Liver (tissue), 9 donors: ENCODE data around the gene TRIM65. TPM values are rescaled to one million over a fixed set of nuclear protein-coding genes. Genes with fewer than 3 reads are reported as not detected.

Source experiments
- DNase-seq: peaks from one replicate; pipeline ENCODE4 v3.0.0-alpha.2; 2017; ENCODE audit warnings: low spot score
- H3K27ac ChIP-seq, 2 donors: one replicate each; pipeline ENCODE4 v1.7.0; 2013; ENCODE audit warnings: inconsistent platforms in 2 of 2, low read length in 2 of 2, control low read depth in 1 of 2, low read depth in 1 of 2, mild to moderate bottlenecking in 1 of 2
- H3K27me3 ChIP-seq, 4 donors: one replicate each; pipeline versions ENCODE4 v1.6.1 to v1.7.0; 2013; ENCODE audit warnings: low read length in 3 of 4, inconsistent platforms in 1 of 4, mild to moderate bottlenecking in 1 of 4, moderate library complexity in 1 of 4; ENCODE audit not compliant: control insufficient read depth in 4 of 4, insufficient read depth in 4 of 4
- H3K36me3 ChIP-seq, 4 donors: one replicate each; pipeline versions ENCODE4 v1.6.1 to v1.7.0; 2013; ENCODE audit warnings: low read length in 3 of 4, mild to moderate bottlenecking in 3 of 4, low read depth in 1 of 4, moderate library complexity in 1 of 4; ENCODE audit not compliant: control insufficient read depth in 4 of 4, insufficient read depth in 3 of 4
- H3K4me1 ChIP-seq, 4 donors: one replicate each; pipeline versions ENCODE4 v1.6.1 to v1.7.0; 2013; ENCODE audit warnings: low read length in 3 of 4, mild to moderate bottlenecking in 3 of 4, moderate library complexity in 1 of 4; ENCODE audit not compliant: control insufficient read depth in 4 of 4, insufficient read depth in 4 of 4
- H3K4me3 ChIP-seq, 3 donors: one replicate each; pipeline versions ENCODE4 v1.6.1 to v1.7.0; 2013; ENCODE audit warnings: low read length in 3 of 3, control low read depth in 1 of 3, low read depth in 1 of 3, mild to moderate bottlenecking in 1 of 3
- H3K9ac ChIP-seq, 2 donors: one replicate each; pipeline ENCODE4 v1.7.0; 2013; ENCODE audit warnings: low read length in 2 of 2, mild to moderate bottlenecking in 2 of 2, moderate library complexity in 2 of 2, control low read depth in 1 of 2, low read depth in 1 of 2
- H3K9me3 ChIP-seq, 4 donors: one replicate each; pipeline versions ENCODE4 v1.6.1 to v1.7.0; 2013; ENCODE audit warnings: low read length in 3 of 4; ENCODE audit not compliant: control insufficient read depth in 4 of 4
- EGR1 ChIP-seq, 2 donors: IDR thresholded peaks; 2 replicates each; pipeline ENCODE4 v1.6.1; 2016 to 2018; ENCODE audit warnings: antibody characterized with exemption in 2 of 2, low read depth in 2 of 2
- FOXA1 ChIP-seq: IDR thresholded peaks from 2 replicates; pipeline ENCODE4 v1.6.1; 2016; ENCODE audit warnings: antibody characterized with exemption
- FOXA2 ChIP-seq: IDR thresholded peaks from 2 replicates; pipeline ENCODE4 v1.6.1; 2016; ENCODE audit warnings: antibody characterized with exemption
- GABPA ChIP-seq, 2 donors: IDR thresholded peaks in 1 of 2; conservative IDR thresholded peaks in 1 of 2; 2 replicates each; pipeline ENCODE4 v1.6.1; 2016; ENCODE audit warnings: antibody characterized with exemption in 2 of 2, mild to moderate bottlenecking in 1 of 2, moderate library complexity in 1 of 2
- HNF4A ChIP-seq, 2 donors: conservative IDR thresholded peaks; 2 replicates each; pipeline ENCODE4 v1.6.1; 2016; ENCODE audit warnings: antibody characterized with exemption in 2 of 2, mild to moderate bottlenecking in 2 of 2
- HNF4G ChIP-seq: IDR thresholded peaks from 2 replicates; pipeline ENCODE4 v1.6.1; 2016; ENCODE audit warnings: antibody characterized with exemption
- JUND ChIP-seq, 2 donors: IDR thresholded peaks; 2 replicates each; pipeline ENCODE4 v1.6.1; 2016; ENCODE audit warnings: antibody characterized with exemption in 2 of 2
- NR2F2 ChIP-seq: IDR thresholded peaks from 2 replicates; pipeline ENCODE4 v1.6.1; 2016; ENCODE audit warnings: antibody characterized with exemption
- RAD21 ChIP-seq, 2 donors: IDR thresholded peaks; 2 replicates each; pipeline ENCODE4 v1.6.1; 2016; ENCODE audit warnings: antibody characterized with exemption in 2 of 2, mild to moderate bottlenecking in 2 of 2
- RXRA ChIP-seq, 2 donors: IDR thresholded peaks; 2 replicates each; pipeline ENCODE4 v1.6.1; 2017 to 2018; ENCODE audit warnings: antibody characterized with exemption in 2 of 2, mild to moderate bottlenecking in 1 of 2
- SP1 ChIP-seq: IDR thresholded peaks from 2 replicates; pipeline ENCODE4 v1.6.1; 2018; ENCODE audit warnings: antibody characterized with exemption, mild to moderate bottlenecking
- TAF1 ChIP-seq: conservative IDR thresholded peaks from 2 replicates; pipeline ENCODE4 v1.6.1; 2016; ENCODE audit warnings: antibody characterized with exemption, mild to moderate bottlenecking
- YY1 ChIP-seq: IDR thresholded peaks from 2 replicates; pipeline ENCODE4 v1.6.1; 2016; ENCODE audit warnings: antibody characterized with exemption, mild to moderate bottlenecking
- WGBS: extraction: QIAGEN DNeasy Blood & Tissue Kit; methylation state at CpG from one replicate; pipeline ENCODE4 v1.1.7; 2013; 5-methylcytosine and 5-hydroxymethylcytosine counted together
- polyA plus RNA-seq, 2 donors: library from polyadenylated mRNA; stranded (reverse) in 1 of 2; unstranded in 1 of 2; fragments of 200-250 nt in 1 of 2; fragments of >200 nt in 1 of 2; fragmentation: Nextera tagmentation in 1 of 2; extraction: Ambion mirVana in 1 of 2; gene quantifications; one replicate each; pipeline versions ENCODE4 v1.2.1 to v1.2.3, GENCODE V29; 2013 to 2015
- total RNA-seq, 2 donors: library from RNA; depleted of rRNA; stranded (reverse); fragments of >200 nt; gene quantifications; one replicate each; pipeline ENCODE4 v1.2.3, GENCODE V29; 2014
- TF ChIP-seq, protein P1 (sequence below): IDR thresholded peaks from 2 replicates; pipeline ENCODE4 v1.6.1; 2016; ENCODE audit warnings: antibody characterized with exemption
- TF ChIP-seq, protein P2 (sequence below): IDR thresholded peaks from 2 replicates; pipeline ENCODE4 v1.6.1; 2016; ENCODE audit warnings: antibody characterized with exemption
- TF ChIP-seq, protein P3 (sequence below): IDR thresholded peaks from 2 replicates; pipeline ENCODE4 v1.6.1; 2016; ENCODE audit warnings: antibody characterized with exemption
- TF ChIP-seq, protein P4 (sequence below): IDR thresholded peaks from 2 replicates; pipeline ENCODE4 v1.6.1; 2016; ENCODE audit warnings: antibody characterized with exemption, mild to moderate bottlenecking
- TF ChIP-seq, protein P5 (sequence below): fragments of 150-350 bp; IDR thresholded peaks from 2 replicates; pipeline ENCODE4 v1.5.1; 2017; ENCODE audit warnings: improper control_type of control experiment, low read depth, low read length; ENCODE audit not compliant: missing input control
- donor health status: healthy.
- donor health status: healthy.
- donor health status: healthy.
- donor health status: healthy.
- donor health status: healthy.

Gene TRIM65
- total and polyA plus RNA-seq, 4 donors, result 1.5 to 8.6 (median 6.5) TPM

DNA sequence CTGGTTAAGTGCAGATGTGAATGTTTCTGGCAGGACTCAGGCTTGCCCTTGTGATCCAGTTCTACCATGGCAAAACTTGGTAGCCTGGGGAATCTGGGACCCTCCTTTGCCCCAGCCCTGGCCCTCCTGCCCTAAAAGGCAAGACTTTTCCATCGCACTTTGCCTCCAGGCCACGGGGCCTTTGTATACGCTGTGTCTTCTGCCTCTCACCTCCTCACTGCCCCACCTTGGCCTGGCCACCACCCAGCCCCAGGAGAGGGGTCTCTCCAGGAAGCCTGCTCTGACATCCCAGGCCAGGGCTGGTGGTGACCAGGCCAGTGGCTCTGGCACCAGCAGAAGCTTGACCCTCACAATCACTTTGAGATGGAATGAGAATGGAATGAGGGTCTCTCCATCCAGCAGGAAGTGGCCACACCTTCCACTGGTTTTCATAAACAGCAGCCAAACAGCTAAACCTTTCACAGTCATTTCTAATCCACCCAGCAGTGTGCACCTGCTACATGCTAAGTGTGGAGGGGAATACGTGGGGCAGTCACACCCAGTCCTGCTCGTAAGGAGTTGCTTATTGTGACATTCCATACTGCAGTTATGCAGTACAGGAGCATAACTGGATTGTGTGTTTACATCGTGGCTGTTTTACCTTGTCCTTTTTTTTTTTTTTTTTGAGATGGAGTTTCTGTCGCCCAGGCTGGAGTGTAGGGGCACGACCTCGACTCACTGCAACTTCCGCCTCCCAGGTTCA lies 9.6 kb upstream of the TRIM65 start:
- TF ChIP-seq FOXA1, result no peak
- no peak for TF ChIP-seq TAF1
- TF ChIP-seq JUND (IDR thresholded peaks at IDR 0.05), result no peak
- TF ChIP-seq, protein P1, sequence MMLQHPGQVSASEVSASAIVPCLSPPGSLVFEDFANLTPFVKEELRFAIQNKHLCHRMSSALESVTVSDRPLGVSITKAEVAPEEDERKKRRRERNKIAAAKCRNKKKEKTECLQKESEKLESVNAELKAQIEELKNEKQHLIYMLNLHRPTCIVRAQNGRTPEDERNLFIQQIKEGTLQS, result no peak
- no peak for TF ChIP-seq HNF4A (conservative IDR thresholded peaks at IDR 0.05)
- TF ChIP-seq GABPA (IDR thresholded peaks at IDR 0.05 in 1 of 2, conservative IDR thresholded peaks at IDR 0.05 in 1 of 2), result no peak
- TF ChIP-seq, protein P2, sequence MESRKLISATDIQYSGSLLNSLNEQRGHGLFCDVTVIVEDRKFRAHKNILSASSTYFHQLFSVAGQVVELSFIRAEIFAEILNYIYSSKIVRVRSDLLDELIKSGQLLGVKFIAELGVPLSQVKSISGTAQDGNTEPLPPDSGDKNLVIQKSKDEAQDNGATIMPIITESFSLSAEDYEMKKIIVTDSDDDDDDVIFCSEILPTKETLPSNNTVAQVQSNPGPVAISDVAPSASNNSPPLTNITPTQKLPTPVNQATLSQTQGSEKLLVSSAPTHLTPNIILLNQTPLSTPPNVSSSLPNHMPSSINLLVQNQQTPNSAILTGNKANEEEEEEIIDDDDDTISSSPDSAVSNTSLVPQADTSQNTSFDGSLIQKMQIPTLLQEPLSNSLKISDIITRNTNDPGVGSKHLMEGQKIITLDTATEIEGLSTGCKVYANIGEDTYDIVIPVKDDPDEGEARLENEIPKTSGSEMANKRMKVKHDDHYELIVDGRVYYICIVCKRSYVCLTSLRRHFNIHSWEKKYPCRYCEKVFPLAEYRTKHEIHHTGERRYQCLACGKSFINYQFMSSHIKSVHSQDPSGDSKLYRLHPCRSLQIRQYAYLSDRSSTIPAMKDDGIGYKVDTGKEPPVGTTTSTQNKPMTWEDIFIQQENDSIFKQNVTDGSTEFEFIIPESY, result no peak
- Histone ChIP-seq H3K36me3 (peaks cover under 1 to 7% (median 3%) of the 10 kb centered on the region in 4 donors), H3K9me3 (no peaks in the 10 kb centered on the region), H3K27me3 (no peaks in the 10 kb centered on the region), H3K4me1 (peaks cover 5 to 21% (median 10%) of the 10 kb centered on the region in 4 donors), H3K4me3 (no peak overlapping the region), H3K9ac (no peak overlapping the region), H3K27ac (no peak overlapping the region)
- 91% methylated on average over 10 of the region's 10 CpGs for WGBS
- DNase-seq, result no peak

DNA sequence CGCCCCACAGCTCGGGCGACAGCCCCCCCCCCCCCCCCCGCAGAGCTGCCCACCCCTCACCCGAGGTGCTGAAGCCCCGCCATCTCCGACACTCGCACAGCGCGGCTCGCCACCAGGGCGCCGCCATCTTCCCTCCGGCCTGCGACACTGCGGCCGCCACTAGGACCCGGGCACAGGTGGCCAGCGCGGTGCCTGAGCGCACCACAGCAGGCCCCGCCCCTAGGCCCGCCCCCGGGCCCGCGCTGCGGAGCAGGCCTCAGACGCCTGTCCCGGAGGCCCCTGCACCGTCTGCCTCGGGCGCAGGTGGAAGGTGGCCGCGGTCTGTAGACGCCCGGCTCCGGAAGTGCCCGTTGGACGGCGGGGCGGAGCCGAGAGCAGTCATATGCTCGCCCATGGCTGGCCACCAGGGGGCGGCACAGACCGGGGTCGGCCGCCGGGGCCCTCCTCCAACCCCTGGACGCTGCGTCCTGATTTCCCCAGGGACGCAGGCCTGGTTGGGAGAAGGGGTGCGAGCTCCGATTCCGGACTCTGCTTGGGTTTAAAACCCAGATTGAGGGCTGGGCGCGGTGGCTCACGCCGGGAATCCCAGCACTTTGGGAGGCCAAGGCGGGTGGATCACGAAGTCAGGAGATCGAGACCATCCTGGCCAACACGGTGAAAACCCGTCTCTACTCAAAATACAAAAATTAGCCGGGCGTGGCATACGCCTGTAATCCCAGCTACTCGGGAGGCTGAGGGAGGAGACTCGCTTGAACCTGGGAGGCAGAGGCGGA lies 8.2 kb upstream of the TRIM65 start, which contains the start of gene MRPL38:
Gene MRPL38, minus strand, starts transcription at position 136 of the 773 bp plus-strand sequence. Its CDS starts 9 bp downstream, at position 127.
- WGBS, result 2% methylated on average over 69 of the region's 69 CpGs
- TF ChIP-seq TAF1 (peak; percentile 23), NR2F2 (no peak), FOXA1 (no peak), HNF4G (no peak), JUND (IDR thresholded peaks at IDR 0.05) (peak in 1 of 2 donors; percentile 26), SP1 (peak; percentile 64), RAD21 (IDR thresholded peaks at IDR 0.05) (peak; percentile 97 to 99), GABPA (IDR thresholded peaks at IDR 0.05 in 1 of 2, conservative IDR thresholded peaks at IDR 0.05 in 1 of 2) (peak in 1 of 2 donors; percentile 82), HNF4A (conservative IDR thresholded peaks at IDR 0.05) (no peak), YY1 (peak; percentile 93), RXRA (IDR thresholded peaks at IDR 0.05) (peak; percentile 51 to 58), FOXA2 (no peak), EGR1 (IDR thresholded peaks at IDR 0.05; ENCODE audit: low read depth in 2 of 2) (peak in 1 of 2 donors; percentile 67)
- TF ChIP-seq, protein P3, sequence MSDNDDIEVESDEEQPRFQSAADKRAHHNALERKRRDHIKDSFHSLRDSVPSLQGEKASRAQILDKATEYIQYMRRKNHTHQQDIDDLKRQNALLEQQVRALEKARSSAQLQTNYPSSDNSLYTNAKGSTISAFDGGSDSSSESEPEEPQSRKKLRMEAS, result no peak
- TF ChIP-seq, protein P4, sequence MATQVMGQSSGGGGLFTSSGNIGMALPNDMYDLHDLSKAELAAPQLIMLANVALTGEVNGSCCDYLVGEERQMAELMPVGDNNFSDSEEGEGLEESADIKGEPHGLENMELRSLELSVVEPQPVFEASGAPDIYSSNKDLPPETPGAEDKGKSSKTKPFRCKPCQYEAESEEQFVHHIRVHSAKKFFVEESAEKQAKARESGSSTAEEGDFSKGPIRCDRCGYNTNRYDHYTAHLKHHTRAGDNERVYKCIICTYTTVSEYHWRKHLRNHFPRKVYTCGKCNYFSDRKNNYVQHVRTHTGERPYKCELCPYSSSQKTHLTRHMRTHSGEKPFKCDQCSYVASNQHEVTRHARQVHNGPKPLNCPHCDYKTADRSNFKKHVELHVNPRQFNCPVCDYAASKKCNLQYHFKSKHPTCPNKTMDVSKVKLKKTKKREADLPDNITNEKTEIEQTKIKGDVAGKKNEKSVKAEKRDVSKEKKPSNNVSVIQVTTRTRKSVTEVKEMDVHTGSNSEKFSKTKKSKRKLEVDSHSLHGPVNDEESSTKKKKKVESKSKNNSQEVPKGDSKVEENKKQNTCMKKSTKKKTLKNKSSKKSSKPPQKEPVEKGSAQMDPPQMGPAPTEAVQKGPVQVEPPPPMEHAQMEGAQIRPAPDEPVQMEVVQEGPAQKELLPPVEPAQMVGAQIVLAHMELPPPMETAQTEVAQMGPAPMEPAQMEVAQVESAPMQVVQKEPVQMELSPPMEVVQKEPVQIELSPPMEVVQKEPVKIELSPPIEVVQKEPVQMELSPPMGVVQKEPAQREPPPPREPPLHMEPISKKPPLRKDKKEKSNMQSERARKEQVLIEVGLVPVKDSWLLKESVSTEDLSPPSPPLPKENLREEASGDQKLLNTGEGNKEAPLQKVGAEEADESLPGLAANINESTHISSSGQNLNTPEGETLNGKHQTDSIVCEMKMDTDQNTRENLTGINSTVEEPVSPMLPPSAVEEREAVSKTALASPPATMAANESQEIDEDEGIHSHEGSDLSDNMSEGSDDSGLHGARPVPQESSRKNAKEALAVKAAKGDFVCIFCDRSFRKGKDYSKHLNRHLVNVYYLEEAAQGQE, result peak; percentile 81
- TF ChIP-seq, protein P2, result no peak
- TF ChIP-seq, protein P5, sequence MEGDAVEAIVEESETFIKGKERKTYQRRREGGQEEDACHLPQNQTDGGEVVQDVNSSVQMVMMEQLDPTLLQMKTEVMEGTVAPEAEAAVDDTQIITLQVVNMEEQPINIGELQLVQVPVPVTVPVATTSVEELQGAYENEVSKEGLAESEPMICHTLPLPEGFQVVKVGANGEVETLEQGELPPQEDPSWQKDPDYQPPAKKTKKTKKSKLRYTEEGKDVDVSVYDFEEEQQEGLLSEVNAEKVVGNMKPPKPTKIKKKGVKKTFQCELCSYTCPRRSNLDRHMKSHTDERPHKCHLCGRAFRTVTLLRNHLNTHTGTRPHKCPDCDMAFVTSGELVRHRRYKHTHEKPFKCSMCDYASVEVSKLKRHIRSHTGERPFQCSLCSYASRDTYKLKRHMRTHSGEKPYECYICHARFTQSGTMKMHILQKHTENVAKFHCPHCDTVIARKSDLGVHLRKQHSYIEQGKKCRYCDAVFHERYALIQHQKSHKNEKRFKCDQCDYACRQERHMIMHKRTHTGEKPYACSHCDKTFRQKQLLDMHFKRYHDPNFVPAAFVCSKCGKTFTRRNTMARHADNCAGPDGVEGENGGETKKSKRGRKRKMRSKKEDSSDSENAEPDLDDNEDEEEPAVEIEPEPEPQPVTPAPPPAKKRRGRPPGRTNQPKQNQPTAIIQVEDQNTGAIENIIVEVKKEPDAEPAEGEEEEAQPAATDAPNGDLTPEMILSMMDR, result peak; percentile 98
- TF ChIP-seq, protein P1, result no peak
- peak within 1 kb of the TSS; percentile 50 to 87 for H3K27ac ChIP-seq

More for the DNA sequence above, 8.2 kb upstream of the TRIM65 start, which contains the start of gene MRPL38:
- peaks cover 6 to 11% (median 7%) of the 10 kb centered on the region in 4 donors for H3K36me3 ChIP-seq
- H3K4me1 ChIP-seq, result peaks cover 5 to 35% (median 22%) of the 10 kb centered on the region in 4 donors
- peak; percentile 94 for DNase-seq
- H3K9me3 ChIP-seq, result no peaks in the 10 kb centered on the region
- no peaks in the 10 kb centered on the region for H3K27me3 ChIP-seq
- H3K4me3 ChIP-seq, result peak within 1 kb of the TSS; percentile 80 to 92 (median 83)
- peak within 1 kb of the TSS; percentile 75 to 82 for H3K9ac ChIP-seq
